HL-60 (cell line): ENCODE data around the gene KBTBD12.

Source experiments
- DNase-seq, 2 experiments: peaks; one replicate each; pipeline ENCODE4 v3.0.0-alpha.2; 2010 to 2020; ENCODE audit warnings: low read depth in 1 of 2, low spot score in 1 of 2
- H3K27ac ChIP-seq: fragments of 250-450 bp; sonication (Bioruptor Pico); replicated peaks from 2 replicates; pipeline ENCODE4 v1.5.1; 2020; ENCODE audit warnings: mild to moderate bottlenecking, moderate library complexity
- H3K27me3 ChIP-seq: fragments of 250-450 bp; sonication (Bioruptor Pico); 2 replicates; pipeline ENCODE4 v1.5.1; 2021; ENCODE audit warnings: mild to moderate bottlenecking, moderate library complexity; ENCODE audit not compliant: insufficient read depth, poor library complexity, severe bottlenecking
- H3K4me3 ChIP-seq: replicated peaks from 2 replicates; pipeline ENCODE4 v1.5.1; 2011; ENCODE audit warnings: mild to moderate bottlenecking, control low read depth, low read length; ENCODE audit not compliant: insufficient read depth
- CTCF ChIP-seq: IDR thresholded peaks from one replicate; pipeline ENCODE4 v1.5.1; 2011; ENCODE audit warnings: low read length, control low read depth, inconsistent platforms; ENCODE audit not compliant: insufficient read depth
- GABPA ChIP-seq: IDR thresholded peaks from 2 replicates; pipeline ENCODE4 v1.6.1; 2012; ENCODE audit warnings: low read depth
- POLR2AphosphoS5 ChIP-seq: IDR thresholded peaks from 2 replicates; pipeline ENCODE4 v1.6.1; 2012; ENCODE audit warnings: low read depth
- REST ChIP-seq: IDR thresholded peaks from 2 replicates; pipeline ENCODE4 v1.6.1; 2012; ENCODE audit warnings: low read depth; ENCODE audit not compliant: insufficient replicate concordance
- SPI1 ChIP-seq: IDR thresholded peaks from 2 replicates; pipeline ENCODE4 v1.6.1; 2012; ENCODE audit warnings: low read depth, mild to moderate bottlenecking, borderline replicate concordance

KBTBD12 gene

DNA sequence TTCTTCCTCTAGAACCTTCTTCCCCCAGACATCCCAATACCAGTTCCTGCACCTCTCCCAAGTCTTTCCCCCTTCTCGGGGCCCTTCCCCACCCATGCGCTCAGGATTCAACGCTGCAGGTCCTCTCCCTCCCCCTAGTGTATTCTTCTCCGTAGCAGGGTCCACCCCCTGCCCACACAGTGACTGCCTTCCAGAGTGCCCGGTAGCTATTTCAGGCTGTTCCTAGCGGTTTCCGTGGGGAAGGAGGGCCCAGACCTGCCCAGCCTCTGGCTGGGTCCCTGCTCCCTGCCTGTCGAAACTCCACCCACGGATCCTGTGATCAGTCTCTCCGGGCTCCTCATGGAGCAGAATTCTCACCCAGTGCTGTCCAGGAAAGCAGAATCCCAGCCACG lies 92.0 kb downstream of the KBTBD12 start:
- H3K27ac ChIP-seq = no peak overlapping the region
- TF ChIP-seq CTCF = no peak
- no peak for TF ChIP-seq POLR2AphosphoS5
- TF ChIP-seq GABPA = no peak
- no peak for TF ChIP-seq SPI1
- no peak for TF ChIP-seq REST
- DNase-seq = no peak
- H3K4me3 ChIP-seq = no peak overlapping the region
- H3K27me3 ChIP-seq = no peaks in the 10 kb centered on the region

- Histone ChIP-seq H3K27me3 (no peaks in the 10 kb centered on the region), H3K27ac (no peak overlapping the region), H3K4me3 (no peak overlapping the region)
- DNase-seq = no peak
- TF ChIP-seq POLR2AphosphoS5 (no peak), SPI1 (no peak), CTCF (no peak), REST (no peak), GABPA (no peak)
Observed at GRCh38 chr3:128009952-128010846, 95.2 kb downstream of the KBTBD12 start.

DNA sequence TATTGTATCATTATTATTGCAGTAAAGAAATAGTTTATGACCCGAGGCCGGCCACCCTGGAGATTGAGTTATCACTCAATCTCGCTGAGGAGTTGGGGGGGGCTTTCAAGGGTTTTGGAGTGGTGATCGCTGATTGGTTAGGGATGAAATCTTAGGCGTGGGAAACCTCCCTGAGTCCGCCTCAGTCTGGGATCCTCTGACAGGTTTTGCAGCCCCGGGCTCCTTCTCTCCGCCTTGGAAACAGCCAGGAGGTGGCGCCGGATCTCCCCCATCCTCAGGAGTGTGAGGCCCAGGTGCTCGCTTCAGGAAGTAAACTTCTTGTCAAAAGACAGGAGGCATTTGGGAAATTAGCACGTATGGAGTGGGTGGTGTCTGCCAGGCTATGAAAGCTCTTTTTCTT lies 96.1 kb downstream of the KBTBD12 start:
- H3K4me3 ChIP-seq = no peak overlapping the region
- H3K27ac ChIP-seq = no peak overlapping the region
- DNase-seq = no peak
- TF ChIP-seq POLR2AphosphoS5 (no peak), REST (no peak), SPI1 (no peak), CTCF (no peak), GABPA (no peak)
- no peaks in the 10 kb centered on the region for H3K27me3 ChIP-seq
